AG20443 (cell line): Measurements from ENCODE around the gene OVCH2.
"Not testable (repeated sequence)": the region's sequence is repeated elsewhere in the genome, so short reads cannot be mapped to it uniquely, and the experiment has no call there.

Experiments
- DNase-seq: peaks from one replicate; pipeline ENCODE4 v3.0.0; 2012; ENCODE audit warnings: low spot score, mixed read lengths

Gene OVCH2

GRCh38 chr11:7706377-7706776 lies at the start of gene OVCH2:
Gene OVCH2, minus strand, starts transcription at chr11:7706477. Its CDS starts 83 bp downstream, at chr11:7706394.
- no peak for DNase-seq

- no peak for DNase-seq
These were observed 43.2 kb upstream of the OVCH2 start for GRCh38 chr11:7749456-7749855.

GRCh38 chr11:7734767-7735166 lies 28.5 kb upstream of the OVCH2 start:
- not testable (repeated sequence) for DNase-seq

- no peak for DNase-seq
These were observed 8.5 kb upstream of the OVCH2 start for GRCh38 chr11:7714786-7715185.

GRCh38 chr11:7703740-7704139 lies 2.5 kb downstream of the OVCH2 start:
- DNase-seq: no peak

- DNase-seq: no peak
These were observed 9.9 kb downstream of the OVCH2 start for GRCh38 chr11:7696424-7696823.

- no peak for DNase-seq
These were observed 12.0 kb downstream of the OVCH2 start for GRCh38 chr11:7694235-7694634.

- no peak for DNase-seq
These were observed 13.9 kb downstream of the OVCH2 start for GRCh38 chr11:7692426-7692825.

- no peak for DNase-seq
These were observed 14.4 kb downstream of the OVCH2 start for GRCh38 chr11:7691759-7692350.

- no peak for DNase-seq
These were observed 15.6 kb downstream of the OVCH2 start for GRCh38 chr11:7690648-7691047.

GRCh38 chr11:7689239-7689638 lies 17.0 kb downstream of the OVCH2 start:
- no peak for DNase-seq

GRCh38 chr11:7688238-7688826 lies 17.9 kb downstream of the OVCH2 start:
- DNase-seq: peak; percentile 68

- DNase-seq: no peak
These were observed 18.9 kb downstream of the OVCH2 start for GRCh38 chr11:7687386-7687785.

- no peak for DNase-seq
These were observed 19.5 kb downstream of the OVCH2 start for GRCh38 chr11:7686761-7687160.

- DNase-seq: no peak
These were observed 22.7 kb downstream of the OVCH2 start for GRCh38 chr11:7683571-7683970.

GRCh38 chr11:7677796-7678201 lies 28.5 kb downstream of the OVCH2 start:
- no peak for DNase-seq

GRCh38 chr11:7677071-7677470 lies 29.2 kb downstream of the OVCH2 start:
- DNase-seq: no peak

GRCh38 chr11:7675631-7676030 lies 30.6 kb downstream of the OVCH2 start:
- DNase-seq: no peak

GRCh38 chr11:7673724-7674434 lies 32.4 kb downstream of the OVCH2 start:
- DNase-seq: peak; percentile 73

GRCh38 chr11:7672960-7673723 lies 33.1 kb downstream of the OVCH2 start, which contains the start of gene CYB5R2:
Gene CYB5R2, minus strand, starts transcription at chr11:7673500. Its CDS starts 675 bp downstream, at chr11:7672825.
- peak; percentile 92 for DNase-seq

- no peak for DNase-seq
These were observed 33.9 kb downstream of the OVCH2 start for GRCh38 chr11:7672276-7672959.
